ENCODE measurements around the gene GNAI2. TPM values are rescaled to one million over a fixed set of nuclear protein-coding genes. Genes with fewer than 3 reads are reported as not detected.

Gene GNAI2
- total and polyA plus RNA-seq, 2 donors from 2014 or later = 141 to 245 TPM

DNA sequence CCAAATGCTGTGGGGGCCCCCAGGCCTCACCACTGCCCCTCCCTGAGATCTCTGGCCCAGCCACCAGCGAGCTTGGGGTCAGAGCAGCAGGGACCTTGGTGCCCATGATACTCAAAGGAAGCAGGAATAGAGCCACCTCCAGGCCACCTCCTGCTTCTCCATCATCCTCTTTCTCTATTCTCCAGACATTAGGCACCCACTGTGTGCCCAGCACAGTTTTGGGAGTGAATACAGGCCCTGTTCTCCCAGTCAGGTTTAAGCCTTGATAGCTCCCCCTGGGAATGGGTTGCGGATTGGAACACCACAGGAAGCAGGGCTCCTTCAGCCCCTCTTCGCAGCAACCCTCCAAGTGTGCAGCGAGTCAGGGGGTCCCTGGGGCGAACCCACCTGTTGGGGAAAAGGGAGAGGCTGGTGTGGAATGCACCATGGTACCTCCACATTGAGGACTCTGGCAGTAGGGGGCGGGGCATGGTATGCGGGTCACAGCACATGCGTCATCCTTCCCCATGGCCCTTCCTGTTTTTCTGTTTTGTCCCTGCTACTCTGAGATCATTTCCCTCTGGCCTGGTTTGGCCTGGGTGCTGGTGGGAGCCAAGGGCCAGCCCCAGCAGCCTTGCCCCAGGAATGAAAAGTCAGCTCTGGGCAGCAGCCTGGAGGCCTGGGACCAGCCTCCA, 18.7 kb downstream of the GNAI2 start:
- FAIRE-seq (no peak), DNase-seq (peak in 1 of 5 donors; percentile 15)
- Histone ChIP-seq H3K9me3 (ENCODE audit: control insufficient read depth in 2 of 3, insufficient read depth in 1 of 3, low read length in 3 of 3) (no peaks in the 10 kb centered on the region), H3K36me3 (ENCODE audit: control insufficient read depth in 2 of 3, insufficient read depth in 3 of 3, low read length in 3 of 3) (peaks cover 4 to 35% (median 21%) of the 10 kb centered on the region in 3 donors), H3K27ac (ENCODE audit: low read depth in 2 of 2, low read length in 2 of 2) (peak overlapping the region; percentile 74 to 90), H3K27me3 (ENCODE audit: control insufficient read depth, insufficient read depth, low read length) (no peaks in the 10 kb centered on the region), H3K4me1 (ENCODE audit: control insufficient read depth in 2 of 3, insufficient read depth in 2 of 3, low read depth in 1 of 3, low read length in 3 of 3) (peaks cover 0 to 25% (median 3%) of the 10 kb centered on the region in 3 donors), H3K4me3 (ENCODE audit: low read length in 3 of 3) (no peak overlapping the region), H3K9ac (ENCODE audit: low read length in 3 of 3) (no peak overlapping the region)
- intact Hi-C loops (cut with DNase I) = no loop called here
- TF ChIP-seq, protein P1, sequence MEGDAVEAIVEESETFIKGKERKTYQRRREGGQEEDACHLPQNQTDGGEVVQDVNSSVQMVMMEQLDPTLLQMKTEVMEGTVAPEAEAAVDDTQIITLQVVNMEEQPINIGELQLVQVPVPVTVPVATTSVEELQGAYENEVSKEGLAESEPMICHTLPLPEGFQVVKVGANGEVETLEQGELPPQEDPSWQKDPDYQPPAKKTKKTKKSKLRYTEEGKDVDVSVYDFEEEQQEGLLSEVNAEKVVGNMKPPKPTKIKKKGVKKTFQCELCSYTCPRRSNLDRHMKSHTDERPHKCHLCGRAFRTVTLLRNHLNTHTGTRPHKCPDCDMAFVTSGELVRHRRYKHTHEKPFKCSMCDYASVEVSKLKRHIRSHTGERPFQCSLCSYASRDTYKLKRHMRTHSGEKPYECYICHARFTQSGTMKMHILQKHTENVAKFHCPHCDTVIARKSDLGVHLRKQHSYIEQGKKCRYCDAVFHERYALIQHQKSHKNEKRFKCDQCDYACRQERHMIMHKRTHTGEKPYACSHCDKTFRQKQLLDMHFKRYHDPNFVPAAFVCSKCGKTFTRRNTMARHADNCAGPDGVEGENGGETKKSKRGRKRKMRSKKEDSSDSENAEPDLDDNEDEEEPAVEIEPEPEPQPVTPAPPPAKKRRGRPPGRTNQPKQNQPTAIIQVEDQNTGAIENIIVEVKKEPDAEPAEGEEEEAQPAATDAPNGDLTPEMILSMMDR (IDR thresholded peaks at IDR 0.05; ENCODE audit: borderline replicate concordance, extremely low read depth, insufficient read depth) = no peak

DNA sequence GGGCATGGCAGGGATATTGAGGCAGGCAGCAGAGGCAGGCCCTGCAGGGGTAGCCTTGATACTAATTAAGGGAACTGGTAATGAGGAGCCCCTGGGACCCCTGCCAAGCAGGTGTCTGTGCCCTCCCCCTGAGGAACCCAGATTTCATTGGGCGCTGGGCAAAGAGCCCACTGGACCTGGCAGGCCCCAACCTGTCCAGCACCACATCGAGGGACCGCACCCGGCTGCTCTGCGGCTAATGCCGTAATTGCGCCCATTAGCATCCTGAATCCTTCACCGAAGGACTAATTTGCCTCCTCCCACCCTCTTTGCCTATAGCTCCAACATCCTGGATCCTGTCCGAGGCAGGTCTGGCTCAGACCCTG, 19.2 kb downstream of the GNAI2 start:
- TF ChIP-seq, protein P1 (IDR thresholded peaks at IDR 0.05; ENCODE audit: borderline replicate concordance, extremely low read depth, insufficient read depth) = no peak
- no peak for FAIRE-seq
- no peak overlapping the region for H3K9ac ChIP-seq (ENCODE audit: low read length in 3 of 3)

GRCh38 chr3:50256978-50257890, 21.2 kb downstream of the GNAI2 start:
- intact Hi-C loops (cut with DNase I) = no loop called here
- H3K36me3 ChIP-seq (ENCODE audit: control insufficient read depth in 2 of 3, insufficient read depth in 3 of 3, low read length in 3 of 3) = peaks cover 4 to 30% (median 20%) of the 10 kb centered on the region in 3 donors
- TF ChIP-seq, protein P1 (IDR thresholded peaks at IDR 0.05; ENCODE audit: borderline replicate concordance, extremely low read depth, insufficient read depth) = peak; percentile 38

More for the DNA sequence above, 19.2 kb downstream of the GNAI2 start:
- Histone ChIP-seq H3K27me3 (ENCODE audit: control insufficient read depth, insufficient read depth, low read length) (no peaks in the 10 kb centered on the region), H3K36me3 (ENCODE audit: control insufficient read depth in 2 of 3, insufficient read depth in 3 of 3, low read length in 3 of 3) (peaks cover 4 to 35% (median 20%) of the 10 kb centered on the region in 3 donors), H3K27ac (ENCODE audit: low read depth in 2 of 2, low read length in 2 of 2) (peak overlapping the region; percentile 57 to 90), H3K9me3 (ENCODE audit: control insufficient read depth in 2 of 3, insufficient read depth in 1 of 3, low read length in 3 of 3) (no peaks in the 10 kb centered on the region), H3K4me3 (ENCODE audit: low read length in 3 of 3) (no peak overlapping the region), H3K4me1 (ENCODE audit: control insufficient read depth in 2 of 3, insufficient read depth in 2 of 3, low read depth in 1 of 3, low read length in 3 of 3) (peaks cover 0 to 21% (median 3%) of the 10 kb centered on the region in 3 donors)
- no peak for DNase-seq
- intact Hi-C loops (cut with DNase I) = no loop called here

More at GRCh38 chr3:50256978-50257890, 21.2 kb downstream of the GNAI2 start:
- peaks cover 0 to 21% (median 0%) of the 10 kb centered on the region in 3 donors for H3K4me1 ChIP-seq (ENCODE audit: control insufficient read depth in 2 of 3, insufficient read depth in 2 of 3, low read depth in 1 of 3, low read length in 3 of 3)
- H3K27ac ChIP-seq (ENCODE audit: low read depth in 2 of 2, low read length in 2 of 2) = no peak overlapping the region
- H3K9ac ChIP-seq (ENCODE audit: low read length in 3 of 3) = no peak overlapping the region
- H3K27me3 ChIP-seq (ENCODE audit: control insufficient read depth, insufficient read depth, low read length) = no peaks in the 10 kb centered on the region
- no peak for FAIRE-seq
- H3K4me3 ChIP-seq (ENCODE audit: low read length in 3 of 3) = no peak overlapping the region
- H3K9me3 ChIP-seq (ENCODE audit: control insufficient read depth in 2 of 3, insufficient read depth in 1 of 3, low read length in 3 of 3) = no peaks in the 10 kb centered on the region
- peak in 3 of 5 donors; percentile 53 to 76 (median 59) for DNase-seq

Data from kidney (tissue), 14 donors.